Ovary (tissue), 9 donors: ENCODE data around the gene SORCS3. TPM values are rescaled to one million over a fixed set of nuclear protein-coding genes. Genes with fewer than 3 reads are reported as not detected.

Experiments used
- DNase-seq, 5 donors: peaks; one replicate each; pipeline ENCODE4 v3.0.0-alpha.2; 2019 to 2020
- H3K27ac ChIP-seq, 2 donors: fragments of 200-600 bp; one replicate each; pipeline versions ENCODE4 v1.5.1 to v1.8.0; 2019 to 2022
- H3K27me3 ChIP-seq: fragments of 200-600 bp; one replicate; pipeline ENCODE4 v1.8.0; 2022
- H3K36me3 ChIP-seq: fragments of 200-600 bp; sonication (generic); one replicate; pipeline ENCODE4 v1.5.1; 2019
- H3K4me1 ChIP-seq: one replicate; pipeline ENCODE4 v1.8.1; 2013; ENCODE audit warnings: mild to moderate bottlenecking, moderate library complexity; ENCODE audit not compliant: insufficient read depth
- H3K4me3 ChIP-seq: fragments of 200-600 bp; sonication (generic); one replicate; pipeline ENCODE4 v1.5.1; 2017
- H3K9me3 ChIP-seq, 2 donors: fragments of 200-600 bp in 1 of 2; sonication (generic) in 1 of 2; one replicate each; pipeline versions ENCODE4 v1.5.1 to v1.8.1; 2013 to 2019; ENCODE audit warnings: mild to moderate bottlenecking in 1 of 2, moderate library complexity in 1 of 2
- EP300 ChIP-seq: sonication (generic); formaldehyde crosslinking; IDR thresholded peaks from one replicate; pipeline ENCODE4 v1.6.1; 2017; ENCODE audit warnings: antibody characterized with exemption
- POLR2A ChIP-seq: fragments of 450-650 bp; IDR thresholded peaks from one replicate; pipeline ENCODE4 v1.6.1; 2017; ENCODE audit warnings: antibody characterized with exemption, mild to moderate bottlenecking, moderate library complexity
- WGBS, 3 donors: extraction: QIAGEN DNeasy Blood & Tissue Kit in 1 of 3; methylation state at CpG; one replicate each; pipeline versions ENCODE4 v1.1.5 to v1.1.7; 2013 to 2017; 5-methylcytosine and 5-hydroxymethylcytosine counted together
- intact Hi-C, 4 donors: fragments of 100-400 bp; cut with DNase I; formaldehyde crosslinking; loops; one replicate each; pipeline versions ENCODE4 v1.11.0 to v1.15.1; 2022 to 2023
- polyA plus RNA-seq, 2 donors: library from polyadenylated mRNA; stranded (reverse); fragments of 200-250 nt in 1 of 2; fragments of 350-450 nt in 1 of 2; fragmentation: Illumina TruSeq in 1 of 2; extraction: RNeasy Lipid Tissue Mini Kit (QIAGEN cat#74804) in 1 of 2; gene quantifications; one replicate each; pipeline ENCODE4 v1.2.3, GENCODE V29; 2013 to 2014
- total RNA-seq, 7 donors: library from RNA; depleted of rRNA in 2 of 7; stranded (reverse); fragments of >200 nt in 2 of 7; fragmentation: NEBNext Ultra II Directional in 3 of 7; extraction: Animal tissue kit (Norgen Biotek cat#: 25700) in 3 of 7; gene quantifications; one replicate each; pipeline versions ENCODE4 v1.1.0 to v1.2.4, GENCODE V29; 2016 to 2023
- TF ChIP-seq, protein P1 (sequence below), 3 donors: fragments of 450-650 bp in 2 of 3; fragments of 200-600 bp in 1 of 3; IDR thresholded peaks; one replicate each; pipeline versions ENCODE4 v1.5.1 to v1.8.0; 2016 to 2022; ENCODE audit warnings: antibody characterized with exemption in 3 of 3, mild to moderate bottlenecking in 1 of 3
- donor health status: DM: no; HTN: no; CAD: no; lungs with moderate emphysema.
- donor health status: DM: no; HTN: no; CAD: no.
- donor health status: Bipolar disorder and iron deficiency.
- donor health status: DM: yes; HTN: yes; CAD: no.
- donor health status: DM: no; HTN: no; CAD: no.
- donor health status: DM: yes; HTN: yes; CAD: no.

Gene SORCS3
- total and polyA plus RNA-seq, 9 donors, result 0.07 to 4.5 (median 0.79) TPM; not detected in 1

DNA sequence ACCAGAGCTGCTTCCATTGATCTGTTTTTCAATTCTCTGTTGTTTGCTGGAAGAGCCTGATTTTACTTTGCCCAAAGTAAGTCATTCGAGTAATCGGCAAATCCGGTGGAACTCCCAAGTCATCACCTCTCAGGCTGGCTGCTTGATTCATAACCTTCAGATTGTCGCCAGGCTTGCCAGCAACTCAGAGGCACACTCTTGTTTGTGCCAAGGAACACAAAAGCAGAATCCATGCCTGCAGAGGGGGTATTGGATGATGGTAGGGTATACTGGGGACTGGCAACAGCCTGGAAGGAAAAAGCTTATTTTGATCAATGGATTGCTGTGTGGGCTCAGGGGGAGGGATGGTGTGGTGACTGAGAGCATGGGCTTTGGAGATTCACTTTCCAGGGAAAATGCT, 542.4 kb downstream of the SORCS3 start:
- intact Hi-C loops, result no loop called here
- no peaks in the 10 kb centered on the region for H3K4me1 ChIP-seq
- 85 to 98% (median 89%) methylated on average over 4 of the region's 4 CpGs for WGBS, 3 donors
- no peaks in the 10 kb centered on the region for H3K9me3 ChIP-seq
- no peak overlapping the region for H3K27ac ChIP-seq
- H3K27me3 ChIP-seq, result no peaks in the 10 kb centered on the region
- no peak for DNase-seq
- H3K4me3 ChIP-seq, result no peak overlapping the region
- no peak for TF ChIP-seq EP300
- no peaks in the 10 kb centered on the region for H3K36me3 ChIP-seq

DNA sequence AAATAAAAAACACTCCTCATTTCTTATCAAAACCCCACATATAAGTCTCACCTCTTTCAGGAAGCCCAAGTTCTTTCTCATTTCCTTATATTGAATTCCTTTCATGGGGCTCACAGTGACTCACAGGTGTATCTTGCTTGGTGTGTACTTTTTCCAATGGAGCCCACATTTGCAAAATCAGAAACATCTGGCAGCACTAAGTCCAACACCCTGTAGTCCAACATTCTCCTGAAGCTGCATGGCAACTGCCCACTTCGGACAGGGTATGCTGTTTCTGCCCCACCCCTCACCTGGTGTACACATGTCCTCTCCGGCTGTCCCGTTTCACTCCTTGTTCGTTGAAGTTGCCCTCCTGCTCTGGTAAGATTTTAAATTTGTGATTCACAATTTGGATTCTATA, 544.1 kb downstream of the SORCS3 start:
- TF ChIP-seq EP300 (no peak), POLR2A (no peak)
- TF ChIP-seq, protein P1, sequence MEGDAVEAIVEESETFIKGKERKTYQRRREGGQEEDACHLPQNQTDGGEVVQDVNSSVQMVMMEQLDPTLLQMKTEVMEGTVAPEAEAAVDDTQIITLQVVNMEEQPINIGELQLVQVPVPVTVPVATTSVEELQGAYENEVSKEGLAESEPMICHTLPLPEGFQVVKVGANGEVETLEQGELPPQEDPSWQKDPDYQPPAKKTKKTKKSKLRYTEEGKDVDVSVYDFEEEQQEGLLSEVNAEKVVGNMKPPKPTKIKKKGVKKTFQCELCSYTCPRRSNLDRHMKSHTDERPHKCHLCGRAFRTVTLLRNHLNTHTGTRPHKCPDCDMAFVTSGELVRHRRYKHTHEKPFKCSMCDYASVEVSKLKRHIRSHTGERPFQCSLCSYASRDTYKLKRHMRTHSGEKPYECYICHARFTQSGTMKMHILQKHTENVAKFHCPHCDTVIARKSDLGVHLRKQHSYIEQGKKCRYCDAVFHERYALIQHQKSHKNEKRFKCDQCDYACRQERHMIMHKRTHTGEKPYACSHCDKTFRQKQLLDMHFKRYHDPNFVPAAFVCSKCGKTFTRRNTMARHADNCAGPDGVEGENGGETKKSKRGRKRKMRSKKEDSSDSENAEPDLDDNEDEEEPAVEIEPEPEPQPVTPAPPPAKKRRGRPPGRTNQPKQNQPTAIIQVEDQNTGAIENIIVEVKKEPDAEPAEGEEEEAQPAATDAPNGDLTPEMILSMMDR (IDR thresholded peaks at IDR 0.05), result no peak
- 81 to 84% (median 83%) methylated on average over 4 of the region's 4 CpGs for WGBS, 3 donors

DNA sequence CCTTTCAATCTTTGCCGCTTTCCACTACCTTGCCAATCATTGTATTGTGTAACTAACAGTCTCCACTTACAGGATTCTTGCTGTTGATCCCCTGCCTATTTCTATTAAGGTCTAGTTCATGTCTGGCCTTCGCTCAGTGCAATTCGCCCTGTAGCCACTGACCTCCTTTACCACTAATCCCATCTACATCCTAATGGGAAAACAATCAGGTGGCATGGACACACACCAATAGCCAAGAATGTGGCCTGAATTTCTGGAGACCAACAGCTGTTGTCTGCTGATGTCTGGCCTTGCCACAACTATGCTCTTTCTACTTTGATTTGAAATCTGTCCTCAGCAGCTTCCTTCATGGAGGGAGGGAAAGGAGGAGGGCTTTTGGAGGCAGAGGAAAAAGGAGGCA, 546.2 kb downstream of the SORCS3 start:
- TF ChIP-seq EP300, result no peak
- TF ChIP-seq, protein P1 (IDR thresholded peaks at IDR 0.05), result no peak
- no peak for TF ChIP-seq POLR2A
- intact Hi-C loops, result no loop called here
- H3K27ac ChIP-seq, result no peak overlapping the region
- WGBS, 3 donors, result 89 to 91% (median 90%) methylated on average over 3 of the region's 3 CpGs
- no peak overlapping the region for H3K4me3 ChIP-seq
- H3K4me1 ChIP-seq, result no peaks in the 10 kb centered on the region
- H3K9me3 ChIP-seq, result no peaks in the 10 kb centered on the region
- DNase-seq, result no peak
- H3K27me3 ChIP-seq, result no peaks in the 10 kb centered on the region
- H3K36me3 ChIP-seq, result no peaks in the 10 kb centered on the region

More for the DNA sequence above, 544.1 kb downstream of the SORCS3 start:
- H3K27ac ChIP-seq, result no peak overlapping the region
- H3K4me1 ChIP-seq, result no peaks in the 10 kb centered on the region
- no peak for DNase-seq
- H3K4me3 ChIP-seq, result no peak overlapping the region
- H3K9me3 ChIP-seq, result no peaks in the 10 kb centered on the region
- no peaks in the 10 kb centered on the region for H3K27me3 ChIP-seq
- no peaks in the 10 kb centered on the region for H3K36me3 ChIP-seq
- intact Hi-C loops, result no loop called here

DNA sequence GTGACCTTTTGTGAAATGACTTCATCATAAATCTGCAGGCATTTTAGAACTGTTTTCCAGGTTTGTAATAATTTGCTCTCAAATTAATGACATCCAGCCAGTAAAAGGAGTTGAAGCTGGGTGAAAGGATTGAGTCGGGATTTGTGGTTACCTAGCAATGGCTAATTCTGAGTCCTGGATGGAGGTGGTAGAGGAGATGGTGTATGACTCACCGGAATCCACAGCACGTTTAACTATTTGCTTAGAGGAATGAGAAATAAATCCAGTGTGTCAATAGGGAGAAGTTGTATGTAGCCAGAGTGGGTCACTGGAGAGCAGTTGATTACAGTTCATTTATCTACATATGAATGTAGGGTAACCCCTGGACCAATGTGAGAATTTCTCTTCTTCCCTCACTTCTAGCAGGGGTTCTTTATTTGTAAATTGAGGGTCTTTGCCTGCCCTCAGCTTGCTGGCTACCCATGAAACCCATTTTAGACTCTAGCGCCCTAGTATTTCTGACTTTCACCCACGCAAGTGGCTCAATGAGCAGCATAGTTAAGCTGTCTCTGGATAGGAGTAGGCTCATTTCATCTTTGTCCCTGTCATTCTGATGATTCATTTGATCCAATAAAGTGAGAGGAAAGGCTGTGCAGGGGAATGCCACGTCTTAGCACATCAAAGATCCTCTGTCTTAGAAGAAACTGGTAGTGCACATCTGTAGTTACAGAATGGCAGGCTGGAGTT, 547.8 kb downstream of the SORCS3 start:
- H3K27ac ChIP-seq, result no peak overlapping the region
- H3K27me3 ChIP-seq, result no peaks in the 10 kb centered on the region
- 43 to 50% (median 45%) methylated on average over 6 of the region's 6 CpGs for WGBS, 3 donors
- DNase-seq, result no peak
- TF ChIP-seq EP300 (no peak), POLR2A (no peak)
- TF ChIP-seq, protein P1 (IDR thresholded peaks at IDR 0.05), result no peak
- H3K4me3 ChIP-seq, result no peak overlapping the region
- no peaks in the 10 kb centered on the region for H3K4me1 ChIP-seq
- no peaks in the 10 kb centered on the region for H3K9me3 ChIP-seq
- no peaks in the 10 kb centered on the region for H3K36me3 ChIP-seq
- intact Hi-C loops, result no loop called here

DNA sequence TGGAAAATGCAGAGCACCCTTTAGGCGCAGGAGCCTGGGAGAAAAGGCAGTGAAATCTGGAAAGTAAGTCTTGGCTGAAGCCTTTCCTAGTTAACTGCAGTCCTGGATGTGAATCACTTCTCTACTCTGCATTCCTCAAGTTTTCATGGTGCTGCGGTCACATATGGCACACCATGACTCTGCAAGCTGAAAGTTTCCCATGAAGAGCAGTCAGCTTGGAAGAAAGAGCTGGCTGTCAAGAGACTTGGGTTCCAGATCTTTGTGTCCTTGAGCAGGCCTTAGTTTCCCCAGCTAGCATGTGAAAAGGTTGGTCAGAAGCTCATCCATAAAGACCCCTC, 548.3 kb downstream of the SORCS3 start:
- intact Hi-C loops, result no loop called here
- no peak overlapping the region for H3K4me3 ChIP-seq
- H3K27ac ChIP-seq, result no peak overlapping the region
- no peaks in the 10 kb centered on the region for H3K9me3 ChIP-seq
- no peaks in the 10 kb centered on the region for H3K36me3 ChIP-seq
- no peaks in the 10 kb centered on the region for H3K27me3 ChIP-seq
- TF ChIP-seq, protein P1 (IDR thresholded peaks at IDR 0.05), result no peak
- TF ChIP-seq EP300 (no peak), POLR2A (no peak)
- no peaks in the 10 kb centered on the region for H3K4me1 ChIP-seq
- DNase-seq, result no peak
- 90 to 95% (median 91%) methylated on average over 2 of the region's 2 CpGs for WGBS, 3 donors
